ENCODE data around the gene HUNK.

DNA sequence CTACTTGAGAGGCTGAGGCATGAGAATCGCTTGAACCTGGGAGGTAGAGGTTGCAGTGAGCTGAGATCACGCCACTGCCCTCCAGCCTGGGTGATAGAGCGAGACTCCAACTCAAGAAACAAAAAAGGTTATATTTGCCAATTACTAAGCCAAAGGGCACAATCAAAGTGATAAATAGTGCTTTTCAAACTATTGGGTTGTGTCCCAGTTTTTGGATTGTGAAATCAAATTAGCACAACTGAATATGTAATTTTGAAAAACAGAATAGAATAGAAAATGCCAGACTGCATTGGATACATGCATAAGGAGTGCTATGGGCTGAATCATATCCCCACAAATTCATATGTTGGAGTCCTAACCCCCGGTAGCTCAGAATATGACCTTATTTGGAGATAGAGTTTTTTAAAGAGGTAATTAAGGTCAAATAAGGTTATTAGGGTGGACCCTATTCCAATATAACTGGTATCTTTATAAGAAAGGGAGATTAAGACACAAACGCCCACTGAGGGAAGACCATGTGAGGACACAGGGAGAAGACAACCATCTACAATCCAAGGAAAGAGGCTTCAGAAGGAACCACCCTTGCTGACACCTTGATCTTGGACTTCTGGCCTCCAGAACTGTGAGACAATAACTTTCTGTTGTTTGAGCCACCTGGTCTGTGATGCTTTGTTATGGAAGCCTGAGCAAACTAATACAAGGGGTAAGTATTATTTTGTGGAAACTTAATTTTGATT lies 42.9 kb upstream of the HUNK start:
- TF ChIP-seq EZH2 (IDR thresholded peaks at IDR 0.05; ENCODE audit: low read length), result no peak
- TF ChIP-seq, protein P1, sequence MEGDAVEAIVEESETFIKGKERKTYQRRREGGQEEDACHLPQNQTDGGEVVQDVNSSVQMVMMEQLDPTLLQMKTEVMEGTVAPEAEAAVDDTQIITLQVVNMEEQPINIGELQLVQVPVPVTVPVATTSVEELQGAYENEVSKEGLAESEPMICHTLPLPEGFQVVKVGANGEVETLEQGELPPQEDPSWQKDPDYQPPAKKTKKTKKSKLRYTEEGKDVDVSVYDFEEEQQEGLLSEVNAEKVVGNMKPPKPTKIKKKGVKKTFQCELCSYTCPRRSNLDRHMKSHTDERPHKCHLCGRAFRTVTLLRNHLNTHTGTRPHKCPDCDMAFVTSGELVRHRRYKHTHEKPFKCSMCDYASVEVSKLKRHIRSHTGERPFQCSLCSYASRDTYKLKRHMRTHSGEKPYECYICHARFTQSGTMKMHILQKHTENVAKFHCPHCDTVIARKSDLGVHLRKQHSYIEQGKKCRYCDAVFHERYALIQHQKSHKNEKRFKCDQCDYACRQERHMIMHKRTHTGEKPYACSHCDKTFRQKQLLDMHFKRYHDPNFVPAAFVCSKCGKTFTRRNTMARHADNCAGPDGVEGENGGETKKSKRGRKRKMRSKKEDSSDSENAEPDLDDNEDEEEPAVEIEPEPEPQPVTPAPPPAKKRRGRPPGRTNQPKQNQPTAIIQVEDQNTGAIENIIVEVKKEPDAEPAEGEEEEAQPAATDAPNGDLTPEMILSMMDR (optimal IDR thresholded peaks at IDR 0.05 in 1 of 3, IDR thresholded peaks at IDR 0.05 in 1 of 3, conservative IDR thresholded peaks at IDR 0.05 in 1 of 3; ENCODE audit: extremely low read depth in 1 of 3, insufficient read depth in 2 of 3, low read length in 3 of 3), result no peak
